Neuronal stem cell (in vitro differentiated cells): ENCODE measurements around the gene SORCS2.

Experiments
- DNase-seq: peaks from one replicate; pipeline ENCODE4 v3.0.0-alpha.2; 2013; ENCODE audit warnings: low spot score
- H2AFZ ChIP-seq: one replicate; pipeline ENCODE4 v1.6.1; 2013; ENCODE audit warnings: mild to moderate bottlenecking, low read length, inconsistent platforms
- H2AK5ac ChIP-seq: 2 replicates; pipeline ENCODE4 v1.6.1; 2013; ENCODE audit warnings: low read depth, mild to moderate bottlenecking, inconsistent platforms, low read length, moderate library complexity, mixed read lengths
- H2BK120ac ChIP-seq: 2 replicates; pipeline ENCODE4 v1.6.1; 2013; ENCODE audit warnings: low read depth, mild to moderate bottlenecking, inconsistent platforms, low read length, moderate library complexity, mixed read lengths
- H2BK12ac ChIP-seq: one replicate; pipeline ENCODE4 v1.6.1; 2013; ENCODE audit warnings: low read length, inconsistent platforms
- H2BK15ac ChIP-seq: 2 replicates; pipeline ENCODE4 v1.6.1; 2013; ENCODE audit warnings: mild to moderate bottlenecking, low read length, inconsistent platforms, mixed read lengths
- H2BK5ac ChIP-seq: one replicate; pipeline ENCODE4 v1.6.1; 2013; ENCODE audit warnings: inconsistent platforms, mild to moderate bottlenecking, low read length, moderate library complexity
- H3K14ac ChIP-seq: one replicate; pipeline ENCODE4 v1.6.1; 2013; ENCODE audit warnings: low read length, inconsistent platforms
- H3K18ac ChIP-seq: 2 replicates; pipeline ENCODE4 v1.6.1; 2013; ENCODE audit warnings: low read length, inconsistent platforms
- H3K23ac ChIP-seq: 2 replicates; pipeline ENCODE4 v1.6.1; 2013; ENCODE audit warnings: low read depth, mild to moderate bottlenecking, mixed read lengths, low read length, inconsistent platforms; ENCODE audit not compliant: poor library complexity
- H3K27ac ChIP-seq: replicated peaks from 3 replicates; pipeline ENCODE4 v1.5.1; 2013; ENCODE audit warnings: low read length, inconsistent platforms
- H3K27me3 ChIP-seq, 3 experiments: 2 replicates each; pipeline ENCODE4 v1.6.1; 2013; ENCODE audit warnings: low read length in 3 of 3, mild to moderate bottlenecking in 2 of 3, inconsistent platforms in 1 of 3, low read depth in 1 of 3, mixed read lengths in 1 of 3, moderate library complexity in 1 of 3; ENCODE audit not compliant: control insufficient read depth in 3 of 3, insufficient read depth in 3 of 3
- H3K36me3 ChIP-seq, 2 donors: replicated peaks in 1 of 2; 2 replicates each; pipeline ENCODE4 v1.6.1; 2013; ENCODE audit warnings: low read length in 2 of 2; ENCODE audit not compliant: control insufficient read depth in 2 of 2, insufficient read depth in 2 of 2
- H3K4ac ChIP-seq: 2 replicates; pipeline ENCODE4 v1.6.1; 2013; ENCODE audit warnings: inconsistent platforms, mild to moderate bottlenecking, low read length, moderate library complexity
- H3K4me1 ChIP-seq, 2 donors: 1 replicate in 1 of 2; 2 replicates in 1 of 2; pipeline ENCODE4 v1.6.1; 2013; ENCODE audit warnings: low read length in 2 of 2, low read depth in 1 of 2; ENCODE audit not compliant: control insufficient read depth in 2 of 2, insufficient read depth in 1 of 2
- H3K4me2 ChIP-seq: one replicate; pipeline ENCODE4 v1.6.1; 2013; ENCODE audit warnings: mild to moderate bottlenecking, low read length, inconsistent platforms; ENCODE audit not compliant: insufficient read depth, poor library complexity, severe bottlenecking
- H3K4me3 ChIP-seq, 2 donors: 2 replicates each; pipeline ENCODE4 v1.5.1; 2013; ENCODE audit warnings: low read length in 2 of 2, mild to moderate bottlenecking in 2 of 2, inconsistent platforms in 1 of 2, moderate library complexity in 1 of 2
- H3K79me1 ChIP-seq: one replicate; pipeline ENCODE4 v1.6.1; 2013; ENCODE audit warnings: low read depth, mild to moderate bottlenecking, inconsistent platforms, low read length, moderate library complexity
- H3K9ac ChIP-seq: one replicate; pipeline ENCODE4 v1.6.1; 2013; ENCODE audit warnings: mild to moderate bottlenecking, low read depth, low read length, inconsistent platforms; ENCODE audit not compliant: poor library complexity
- H3K9me3 ChIP-seq, 2 donors: replicated peaks in 1 of 2; 2 replicates each; pipeline versions ENCODE3 to v1.6.1; 2013; ENCODE audit warnings: low read length in 2 of 2, mild to moderate bottlenecking in 2 of 2, inconsistent platforms in 1 of 2, low read depth in 1 of 2, mixed read lengths in 1 of 2, moderate library complexity in 1 of 2; ENCODE audit not compliant: control insufficient read depth in 2 of 2, insufficient read depth in 1 of 2
- H4K8ac ChIP-seq: one replicate; pipeline ENCODE4 v1.6.1; 2013; ENCODE audit warnings: low read depth, mild to moderate bottlenecking, inconsistent platforms, low read length, moderate library complexity
- H4K91ac ChIP-seq: one replicate; pipeline ENCODE4 v1.6.1; 2013; ENCODE audit warnings: low read length, low read depth, mild to moderate bottlenecking, inconsistent platforms; ENCODE audit not compliant: poor library complexity
- WGBS, 2 donors: extraction: QIAGEN DNeasy Blood & Tissue Kit; methylation state at CpG; one replicate each; pipeline ENCODE4 v1.1.7; 2013; ENCODE audit warnings: missing lambda C conversion rate in 2 of 2, mixed read lengths in 1 of 2; ENCODE audit not compliant: insufficient read length in 2 of 2, insufficient replicate concordance in 1 of 2; ENCODE audit errors: extremely low coverage in 2 of 2; 5-methylcytosine and 5-hydroxymethylcytosine counted together

Gene SORCS2

DNA sequence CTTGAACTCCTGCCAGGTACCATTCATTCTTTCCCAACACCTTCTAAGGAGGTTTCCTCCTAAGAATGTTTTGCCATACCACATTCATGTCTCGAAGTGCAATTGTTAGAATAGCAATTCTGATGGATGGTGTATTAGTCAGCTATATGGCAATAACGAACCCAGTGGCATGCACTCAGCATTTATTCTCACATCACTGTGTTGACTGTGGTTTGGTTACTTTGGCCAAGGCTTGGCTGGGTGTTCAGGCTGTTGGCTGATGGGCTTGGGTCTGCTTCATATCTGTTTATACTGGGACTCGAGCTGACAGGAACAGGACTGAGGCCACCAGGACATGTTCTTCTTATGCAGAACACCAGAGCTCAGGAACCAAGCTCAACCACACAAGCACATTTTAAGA is 210.7 kb downstream of the SORCS2 start:
- Histone ChIP-seq H3K23ac (no peak overlapping the region), H3K4me3 (no peak overlapping the region), H3K14ac (no peak overlapping the region), H2AFZ (no peak overlapping the region), H3K79me1 (no peaks in the 10 kb centered on the region), H2BK15ac (no peak overlapping the region), H3K9me3 (peaks cover 0 to 4% of the 10 kb centered on the region in 2 donors), H3K27ac (no peak overlapping the region), H2BK5ac (no peak overlapping the region), H4K91ac (no peak overlapping the region), H3K4me2 (no peak overlapping the region), H3K4me1 (no peaks in the 10 kb centered on the region), H3K18ac (no peak overlapping the region), H2AK5ac (no peak overlapping the region), H2BK12ac (no peak overlapping the region), H3K27me3 (no peaks in the 10 kb centered on the region), H2BK120ac (no peak overlapping the region), H3K9ac (no peak overlapping the region), H3K4ac (no peak overlapping the region), H4K8ac (no peak overlapping the region), H3K36me3 (no peaks in the 10 kb centered on the region)
- DNase-seq: no peak
- no CpG with 5 or more reads among the region's 3 CpGs for WGBS, 2 donors

DNA sequence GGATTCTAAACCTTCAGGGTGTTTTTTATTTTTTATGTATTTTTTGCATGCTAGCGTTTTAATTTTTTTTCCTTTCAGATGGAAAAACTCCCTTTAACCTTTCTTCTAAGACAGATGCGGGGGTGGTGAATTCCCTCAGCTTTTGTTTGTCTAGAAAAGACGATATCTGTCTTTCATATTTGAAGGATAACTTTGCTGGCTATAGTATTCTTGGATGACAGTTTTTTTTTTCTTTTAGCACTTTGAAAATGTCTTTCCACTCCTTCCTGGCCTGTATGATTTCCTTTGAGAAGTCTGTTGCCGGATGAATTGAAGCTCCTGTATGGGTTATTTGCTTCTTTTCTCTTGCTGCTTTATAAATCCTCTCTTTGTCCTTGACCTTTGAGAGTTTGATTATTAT is 215.8 kb downstream of the SORCS2 start:
- Histone ChIP-seq H2AK5ac (no peak overlapping the region), H3K4me2 (no peak overlapping the region), H2BK5ac (no peak overlapping the region), H3K4me3 (no peak overlapping the region), H3K27ac (no peak overlapping the region), H2AFZ (no peak overlapping the region), H3K14ac (no peak overlapping the region), H3K23ac (no peak overlapping the region), H3K9ac (no peak overlapping the region), H2BK12ac (no peak overlapping the region), H4K91ac (no peak overlapping the region), H3K4me1 (no peaks in the 10 kb centered on the region), H3K18ac (no peak overlapping the region), H3K36me3 (no peaks in the 10 kb centered on the region), H2BK120ac (no peak overlapping the region), H3K27me3 (peaks cover 0 to 4% (median 0%) of the 10 kb centered on the region in 3 experiments), H3K4ac (no peak overlapping the region), H3K9me3 (peaks cover 0 to 6% of the 10 kb centered on the region in 2 donors), H3K79me1 (no peaks in the 10 kb centered on the region), H4K8ac (no peak overlapping the region), H2BK15ac (no peak overlapping the region)
- no peak for DNase-seq
- no CpG with 5 or more reads among the region's 4 CpGs for WGBS, 2 donors

DNA sequence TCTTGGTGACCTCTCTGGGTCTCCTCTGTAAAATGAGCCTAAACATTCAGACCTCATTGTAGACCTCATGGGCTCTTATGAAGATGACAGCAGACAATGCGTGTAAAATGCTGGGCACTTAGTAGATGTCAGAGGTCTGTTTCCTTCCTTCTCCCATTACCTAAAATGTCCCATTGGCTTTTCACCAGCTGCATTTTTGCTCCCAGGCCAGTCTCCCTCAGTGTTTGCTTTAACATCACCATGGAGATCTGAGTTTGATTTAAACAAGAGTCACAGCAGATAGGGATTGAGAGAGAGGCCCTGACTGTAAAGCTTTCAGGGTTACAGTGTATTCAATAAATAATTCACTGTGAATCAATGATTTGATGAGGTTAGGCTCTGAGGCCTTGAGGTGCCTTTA is 218.1 kb downstream of the SORCS2 start:
- H4K91ac ChIP-seq: no peak overlapping the region
- no peak overlapping the region for H2BK12ac ChIP-seq
- H2BK5ac ChIP-seq: no peak overlapping the region
- H3K4me2 ChIP-seq: no peak overlapping the region
- peaks cover 0 to 12% (median 0%) of the 10 kb centered on the region in 3 experiments for H3K27me3 ChIP-seq
- H3K14ac ChIP-seq: no peak overlapping the region
- H4K8ac ChIP-seq: no peak overlapping the region
- no peak overlapping the region for H3K4ac ChIP-seq
- H3K9ac ChIP-seq: no peak overlapping the region
- H2BK15ac ChIP-seq: no peak overlapping the region
- no peak overlapping the region for H3K27ac ChIP-seq
- H2BK120ac ChIP-seq: no peak overlapping the region
- H3K18ac ChIP-seq: no peak overlapping the region
- no peak overlapping the region for H3K23ac ChIP-seq
- WGBS, 2 donors: no CpG with 5 or more reads among the region's 1 CpG
- no peak overlapping the region for H2AK5ac ChIP-seq
- H3K9me3 ChIP-seq: peaks cover 0 to 5% of the 10 kb centered on the region in 2 donors
- H3K36me3 ChIP-seq: no peaks in the 10 kb centered on the region
- no peak for DNase-seq
- H3K79me1 ChIP-seq: no peaks in the 10 kb centered on the region
- H2AFZ ChIP-seq: no peak overlapping the region
- no peak overlapping the region for H3K4me3 ChIP-seq
- peaks cover 0 to 3% of the 10 kb centered on the region in 2 donors for H3K4me1 ChIP-seq

GRCh38 chr4:7411491-7411890 is 219.2 kb downstream of the SORCS2 start:
- Histone ChIP-seq H3K14ac (peak overlapping the region; percentile 33), H3K18ac (no peak overlapping the region), H3K9ac (no peak overlapping the region), H2AFZ (no peak overlapping the region), H3K27ac (no peak overlapping the region), H2AK5ac (no peak overlapping the region), H4K8ac (no peak overlapping the region), H2BK120ac (no peak overlapping the region), H3K9me3 (peaks cover 0 to 7% of the 10 kb centered on the region in 2 donors), H3K4me3 (no peak overlapping the region), H3K4ac (no peak overlapping the region), H2BK15ac (no peak overlapping the region), H3K27me3 (peaks cover 0 to 12% (median 0%) of the 10 kb centered on the region in 3 experiments), H3K23ac (no peak overlapping the region), H3K36me3 (no peaks in the 10 kb centered on the region), H4K91ac (no peak overlapping the region), H3K4me2 (no peak overlapping the region), H3K4me1 (peaks cover 0 to 9% of the 10 kb centered on the region in 2 donors), H2BK12ac (no peak overlapping the region), H2BK5ac (no peak overlapping the region), H3K79me1 (peaks cover 2% of the 10 kb centered on the region)
- no peak for DNase-seq
- WGBS, 2 donors: no CpG with 5 or more reads among the region's 1 CpG
